Raji (cell line): Measurements from ENCODE around the gene SCN1A.

ENCODE experiments used
- POLR2A ChIP-seq: IDR thresholded peaks from 2 replicates; pipeline ENCODE4 v1.6.1; 2011; ENCODE audit warnings: low read depth, low read length, control low read depth; ENCODE audit not compliant: insufficient read depth

SCN1A gene

DNA sequence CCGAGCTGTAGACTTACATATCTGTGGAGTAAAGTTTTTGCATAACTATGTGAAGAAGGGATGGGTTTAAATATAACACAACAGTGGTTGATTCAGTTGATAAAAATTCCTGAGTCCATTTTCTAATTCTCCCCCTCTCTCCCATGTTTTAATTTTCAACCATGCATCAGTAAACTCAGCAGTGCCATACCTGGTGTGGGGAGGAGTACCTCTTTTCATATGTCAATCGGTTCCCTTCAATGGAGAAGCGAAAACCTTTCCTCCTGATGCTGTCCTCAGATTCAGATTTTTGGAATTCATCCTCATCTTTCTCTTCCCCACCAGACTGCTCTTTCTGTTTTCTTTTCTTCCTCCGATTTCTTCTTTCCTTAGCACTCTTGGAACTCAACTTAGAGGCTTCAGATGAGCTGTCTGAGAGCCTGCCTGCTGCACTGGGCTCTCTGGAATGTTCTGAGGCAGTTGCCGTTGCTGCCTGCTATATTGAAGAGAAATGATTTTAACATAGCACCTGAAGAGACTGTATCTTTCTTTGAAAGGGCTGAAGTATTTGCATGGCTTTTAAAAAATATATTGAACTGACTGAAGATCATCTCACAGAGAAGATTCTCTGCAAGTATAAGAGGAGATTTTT lies 82.9 kb downstream of the SCN1A start:
- TF ChIP-seq POLR2A, result no peak

DNA sequence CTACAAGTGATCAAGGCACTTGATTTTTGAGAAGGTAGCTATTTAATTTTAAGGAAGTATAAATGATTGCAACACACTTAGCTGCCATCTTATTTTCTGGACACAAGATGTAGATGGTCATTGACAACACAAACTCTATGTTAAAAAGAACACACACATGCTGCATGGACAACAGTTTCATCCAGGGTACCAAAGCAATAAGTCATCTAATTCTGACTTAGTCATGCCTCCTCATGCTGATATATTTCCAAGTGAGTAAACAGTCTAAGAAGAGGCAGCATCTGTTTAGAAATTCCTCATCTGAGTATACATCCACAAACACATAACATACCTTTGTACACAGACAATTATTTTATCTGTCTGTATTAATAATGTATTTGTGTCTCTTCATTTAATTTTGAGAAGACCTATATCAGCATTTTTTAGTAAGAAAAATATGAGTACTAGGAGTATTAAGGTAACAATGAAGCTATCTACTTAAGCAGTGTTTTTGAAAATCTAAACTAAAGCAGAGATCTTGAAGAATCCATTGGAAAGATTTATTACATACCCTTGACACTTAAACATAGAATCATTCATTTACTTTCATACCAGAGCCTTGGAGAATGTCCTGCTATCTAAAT lies 84.9 kb downstream of the SCN1A start:
- TF ChIP-seq POLR2A, result no peak

DNA sequence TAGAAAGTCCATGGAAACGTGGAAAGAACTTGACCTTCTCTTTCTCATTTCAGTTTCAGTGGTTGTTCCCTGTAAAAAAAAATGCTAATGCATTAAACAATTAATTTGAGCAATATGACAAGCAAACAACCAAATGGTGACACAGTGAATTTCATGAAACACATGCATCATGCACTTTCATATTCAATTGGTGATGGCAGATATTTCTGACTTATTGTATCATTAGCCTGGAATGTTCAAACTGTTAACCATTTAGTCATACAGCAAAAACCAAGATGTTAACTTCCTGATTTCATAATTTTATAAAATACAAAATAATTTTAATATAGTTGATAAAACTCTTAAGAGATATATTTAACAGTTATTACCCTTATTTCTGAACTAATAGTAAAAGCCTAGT lies 85.5 kb downstream of the SCN1A start:
- no peak for TF ChIP-seq POLR2A

DNA sequence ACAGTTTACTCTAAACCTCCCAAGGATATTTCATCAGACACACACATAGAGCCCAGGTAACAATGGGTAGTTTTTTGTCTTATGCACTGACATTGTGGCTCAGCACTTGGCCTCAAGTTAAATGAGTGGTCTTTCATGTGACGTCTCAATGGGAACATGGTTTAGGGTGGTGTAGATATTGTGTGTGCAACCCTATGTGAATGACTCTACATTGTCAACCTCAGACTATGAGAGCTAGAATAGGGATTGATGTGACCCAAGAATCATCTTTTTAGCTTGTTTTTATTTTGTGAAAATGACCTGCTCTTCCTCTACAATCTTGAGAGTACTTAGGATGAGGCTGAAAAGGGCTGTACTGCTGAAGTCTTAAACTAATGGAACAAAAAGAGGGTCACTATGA lies 86.2 kb downstream of the SCN1A start:
- TF ChIP-seq POLR2A, result no peak

DNA sequence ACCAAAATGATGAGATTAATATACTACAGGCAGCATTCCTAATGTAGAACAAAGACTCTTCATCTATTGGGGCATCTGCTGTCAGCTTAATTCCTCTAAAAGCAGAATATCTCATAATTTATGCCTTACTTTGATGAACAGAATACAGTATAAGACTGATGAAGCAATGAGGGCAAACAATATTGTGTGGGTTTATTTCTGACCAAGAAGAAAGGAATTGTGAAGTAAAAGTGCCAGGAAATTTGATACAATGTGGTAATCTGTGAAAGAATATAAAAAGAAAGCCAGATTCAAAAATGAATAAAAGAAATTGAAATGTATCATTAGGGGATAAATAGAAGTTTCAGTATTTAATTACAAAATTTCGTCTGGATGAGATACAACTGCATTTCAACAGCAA lies 95.5 kb downstream of the SCN1A start:
- TF ChIP-seq POLR2A, result no peak

DNA sequence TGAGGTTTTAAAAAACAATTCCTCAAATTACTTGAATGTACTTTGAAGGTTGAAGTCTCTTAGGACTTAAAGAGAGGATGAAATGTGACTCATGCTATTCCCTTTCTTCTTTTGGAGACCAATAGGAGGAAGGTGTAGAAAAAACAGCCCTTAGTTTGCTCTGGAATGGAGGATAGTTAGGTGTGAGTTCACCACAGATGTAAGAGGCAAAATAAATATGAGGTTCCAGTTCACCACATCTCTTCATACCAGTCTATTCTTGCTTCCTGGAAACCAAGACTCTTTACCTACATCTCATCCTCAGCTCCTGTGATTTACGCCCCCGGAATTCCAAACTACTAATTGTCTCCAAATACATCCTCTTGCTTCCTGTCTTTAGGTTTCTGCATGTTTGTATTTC lies 96.8 kb downstream of the SCN1A start:
- no peak for TF ChIP-seq POLR2A

DNA sequence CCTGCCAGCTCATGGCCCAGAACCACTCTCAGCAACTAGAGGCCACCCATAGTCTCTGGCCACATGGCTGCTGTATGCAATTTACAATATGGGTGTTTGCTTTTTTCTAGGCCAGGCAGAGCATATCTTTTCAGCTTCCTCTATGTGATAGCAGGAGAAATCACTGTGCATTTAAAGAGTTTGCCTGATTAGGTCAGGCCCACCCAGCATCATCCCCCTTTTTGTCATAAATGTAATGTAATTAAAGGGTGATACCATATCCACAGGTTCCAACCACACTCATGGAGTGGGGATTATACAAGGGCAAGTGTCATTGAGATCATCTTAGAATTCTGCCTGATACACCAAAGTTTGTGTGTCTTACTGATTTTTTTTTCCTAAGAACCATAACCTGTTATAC lies 102.5 kb downstream of the SCN1A start:
- no peak for TF ChIP-seq POLR2A

DNA sequence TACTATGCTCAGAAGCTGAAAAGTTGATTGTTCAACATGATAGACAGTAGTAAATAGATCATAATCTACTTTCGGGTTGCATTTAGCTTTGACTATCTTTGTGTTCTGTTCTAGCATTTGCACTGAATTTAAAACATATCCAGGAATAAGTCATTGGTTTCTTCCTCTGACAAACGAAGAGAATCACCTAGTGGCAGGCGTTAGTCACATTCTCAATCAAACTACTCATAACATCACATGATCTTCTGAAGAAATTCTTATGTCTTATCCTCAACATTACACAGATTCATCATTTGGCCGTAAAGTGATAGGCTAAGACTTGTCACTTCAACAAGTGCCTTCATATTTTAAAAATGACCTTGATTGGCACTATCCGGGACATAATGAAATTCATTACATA lies 110.6 kb downstream of the SCN1A start:
- TF ChIP-seq POLR2A, result no peak

DNA sequence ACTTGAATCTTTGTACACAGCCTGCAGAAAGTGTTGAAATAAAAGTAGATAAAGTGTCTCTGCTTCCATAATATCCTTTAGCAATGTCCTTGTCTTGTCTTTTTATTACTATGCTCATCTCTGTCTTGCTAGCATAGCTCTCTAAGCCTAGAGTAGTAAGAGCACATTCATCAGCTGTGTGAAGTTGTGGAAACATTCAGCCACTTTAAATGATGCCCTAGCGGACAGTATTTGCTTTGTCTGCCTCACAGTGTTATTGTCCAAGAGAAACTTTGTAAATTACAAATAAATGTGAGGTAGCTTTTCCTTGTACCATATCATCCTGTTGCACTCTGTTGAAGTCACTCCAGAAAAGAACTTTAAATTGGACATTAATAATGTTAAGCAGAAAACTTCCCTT lies 113.9 kb downstream of the SCN1A start:
- no peak for TF ChIP-seq POLR2A

DNA sequence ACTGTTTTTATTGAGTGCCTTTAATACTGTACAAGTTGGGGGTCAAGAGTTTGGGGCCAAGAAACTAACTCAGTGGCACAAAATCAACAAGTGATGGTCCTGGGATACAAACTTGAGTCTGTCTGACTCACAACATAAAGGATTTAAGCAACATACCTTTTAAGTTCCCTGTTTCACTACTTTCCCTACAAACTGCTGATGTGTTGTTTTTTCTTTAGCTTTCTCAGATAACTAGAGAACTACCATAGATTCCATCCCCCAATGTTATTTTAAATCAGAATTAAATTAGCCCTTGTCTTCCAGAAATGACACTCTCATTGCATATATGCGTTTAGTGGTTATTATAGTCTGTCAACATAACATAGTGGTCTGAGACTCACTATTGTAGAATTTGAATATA lies 116.2 kb downstream of the SCN1A start:
- TF ChIP-seq POLR2A, result no peak

DNA sequence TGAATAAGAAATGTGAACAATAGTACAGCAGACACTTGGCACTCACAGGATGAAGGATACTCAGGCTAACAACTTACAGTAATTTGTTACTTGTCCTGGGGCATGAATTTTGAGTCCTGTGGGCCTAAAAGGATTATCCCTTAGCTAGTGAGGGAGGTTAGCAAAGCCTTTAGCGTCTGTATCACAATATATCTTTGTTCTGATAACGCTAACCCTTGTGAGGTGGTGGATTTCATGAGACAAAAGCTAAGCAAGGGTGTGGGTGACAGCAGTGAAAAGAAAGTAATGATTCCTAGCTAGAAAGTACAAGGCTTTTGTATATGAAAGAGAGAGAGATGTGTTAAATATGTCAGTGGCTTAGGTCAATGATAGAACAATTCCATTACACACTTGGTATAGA lies 127.4 kb downstream of the SCN1A start:
- TF ChIP-seq POLR2A, result no peak

DNA sequence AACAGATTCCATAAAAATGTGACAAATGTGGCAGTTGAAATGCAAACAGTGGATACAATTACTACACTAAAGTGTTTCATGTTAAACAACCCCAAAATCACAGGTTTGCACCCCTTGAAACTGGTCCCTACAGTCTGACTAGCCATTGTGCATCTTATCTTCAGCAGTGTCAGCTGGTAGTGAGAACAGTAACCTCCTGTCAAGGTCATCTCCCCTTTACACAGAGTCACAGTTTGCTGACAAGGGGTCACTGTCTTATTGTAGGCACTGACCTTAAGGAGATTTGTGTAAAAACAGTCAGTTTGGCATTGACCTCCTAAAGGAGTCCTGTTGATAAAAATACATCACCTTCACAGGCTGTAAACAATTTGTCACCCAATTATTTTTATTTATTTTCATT lies 137.0 kb downstream of the SCN1A start:
- TF ChIP-seq POLR2A, result no peak

DNA sequence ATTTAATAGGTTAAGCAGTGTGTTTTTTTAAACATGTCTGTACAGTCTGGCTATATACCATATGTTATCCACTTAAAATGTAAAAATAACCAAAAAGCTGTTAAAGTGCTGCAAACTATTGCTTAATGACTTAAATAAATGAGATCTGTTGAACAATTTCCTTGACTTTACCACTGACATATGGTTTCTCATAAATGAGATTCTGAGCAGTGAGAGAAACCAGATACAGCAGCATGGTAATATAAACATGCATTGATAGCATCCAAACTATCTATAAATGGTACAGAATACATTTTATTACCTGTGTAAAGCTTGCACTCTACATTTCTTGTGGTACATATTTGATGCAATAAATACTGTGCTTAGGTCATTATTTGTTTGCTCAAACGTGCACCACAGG lies 138.0 kb downstream of the SCN1A start:
- no peak for TF ChIP-seq POLR2A

DNA sequence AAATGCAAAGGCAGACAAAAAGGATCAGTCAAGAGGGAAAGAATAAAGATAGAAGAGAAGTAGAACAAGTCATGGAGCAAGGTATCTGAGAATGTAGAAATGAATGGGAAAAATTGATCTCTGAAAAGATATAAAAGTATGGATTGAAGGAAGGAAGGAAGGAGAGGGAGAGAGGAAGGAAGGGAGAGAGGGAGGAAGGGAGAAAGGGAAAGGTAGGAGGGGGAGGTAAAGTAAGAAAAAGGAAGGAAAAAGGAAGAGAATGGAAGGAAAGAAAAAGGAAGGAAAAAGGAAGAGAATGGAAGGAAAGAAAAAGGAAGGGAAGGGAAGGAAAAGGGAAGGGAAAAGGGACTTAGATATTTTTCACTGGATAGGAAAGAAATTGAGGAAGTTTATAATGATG lies 142.7 kb downstream of the SCN1A start:
- no peak for TF ChIP-seq POLR2A

DNA sequence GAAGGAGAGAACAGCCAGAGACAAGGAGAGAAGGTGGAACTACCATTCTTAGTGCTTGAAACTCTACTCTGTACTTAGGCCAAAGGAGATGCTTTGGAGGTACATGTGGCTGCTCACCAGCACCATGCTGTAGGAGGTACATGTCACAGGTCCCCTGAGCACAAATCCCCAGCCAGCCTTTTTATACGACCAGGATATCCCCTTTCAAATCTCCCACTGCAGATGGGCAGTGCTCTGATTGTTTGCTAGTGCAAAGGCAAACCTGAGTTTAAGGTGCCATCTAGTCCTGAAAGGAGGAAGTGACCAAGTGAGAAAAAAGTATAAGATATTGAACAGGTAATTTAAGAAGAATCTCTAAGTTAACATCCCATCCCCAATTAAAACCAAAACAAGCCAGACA lies 157.2 kb downstream of the SCN1A start:
- no peak for TF ChIP-seq POLR2A

DNA sequence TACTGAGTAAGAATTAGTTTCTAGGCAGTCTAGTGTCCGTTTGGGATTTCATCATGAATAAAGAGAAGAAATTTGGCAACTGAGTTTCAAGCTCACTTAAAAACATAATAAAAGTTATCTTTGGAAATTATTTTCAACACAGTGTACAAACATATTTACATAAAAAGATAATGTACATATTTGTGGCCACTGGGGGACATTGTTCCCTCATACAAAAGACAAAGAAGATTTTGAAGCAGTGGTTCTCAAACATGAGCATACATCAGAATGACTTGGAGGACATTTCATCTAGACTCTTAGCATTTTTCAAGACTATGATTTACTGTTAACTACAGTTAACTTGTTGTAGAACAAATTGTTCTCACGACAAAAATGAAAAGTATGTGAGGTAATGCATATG lies 158.6 kb downstream of the SCN1A start:
- TF ChIP-seq POLR2A, result no peak

DNA sequence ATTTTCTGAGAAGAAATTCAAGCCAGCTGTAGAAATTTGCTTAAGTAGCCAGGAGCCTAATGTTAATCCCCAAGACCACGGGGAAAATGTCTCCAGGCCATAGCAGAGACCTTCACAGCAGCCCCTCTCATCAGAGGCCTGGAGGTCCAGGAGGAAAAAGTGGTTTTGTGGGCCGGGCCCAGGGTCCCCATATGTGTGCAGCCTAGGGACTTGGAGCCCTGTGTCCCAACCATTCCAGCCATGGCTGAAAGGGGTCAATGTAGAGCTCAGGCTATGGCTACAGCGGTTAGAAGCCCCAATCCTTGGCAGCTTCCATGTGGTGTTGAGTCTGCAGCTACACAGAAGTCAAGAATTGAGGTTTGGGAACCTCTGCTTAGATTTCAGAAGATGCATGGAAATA lies 160.1 kb downstream of the SCN1A start:
- TF ChIP-seq POLR2A, result no peak
